NCI-H187 (cell line): Measurements from ENCODE around the gene MINDY2.
"Not testable (repeated sequence)": the region's sequence is repeated elsewhere in the genome, so short reads cannot be mapped to it uniquely, and the experiment has no call there.

ENCODE experiments used
- DNase-seq, 2 experiments: peaks; one replicate each; lab custom pipeline; 2025; lab: John Stamatoyannopoulos, UW

MINDY2 gene

DNA sequence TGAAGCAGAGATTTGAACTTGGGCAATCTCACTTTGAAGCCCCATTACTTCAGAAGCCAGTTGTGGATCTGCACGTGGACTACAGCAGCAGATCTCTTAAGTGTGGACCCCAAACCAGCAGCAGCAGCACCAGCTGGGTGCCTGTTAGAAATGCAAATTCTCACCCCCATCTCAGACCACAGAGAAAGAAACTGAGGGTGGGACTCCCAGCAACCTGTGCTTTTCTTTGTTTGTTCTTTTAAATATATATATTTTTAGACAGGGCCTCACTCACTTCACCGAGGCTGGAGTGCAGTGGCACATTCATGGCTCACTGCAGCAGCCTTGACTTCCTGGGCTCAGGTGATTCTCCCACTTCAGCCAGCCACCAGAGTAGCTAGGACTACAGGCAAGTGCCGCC is 109.2 kb downstream of the MINDY2 start:
- DNase-seq: no peak

- DNase-seq: no peak
Observed at GRCh38 chr15:58882243-58882642, 111.1 kb downstream of the MINDY2 start.

DNA sequence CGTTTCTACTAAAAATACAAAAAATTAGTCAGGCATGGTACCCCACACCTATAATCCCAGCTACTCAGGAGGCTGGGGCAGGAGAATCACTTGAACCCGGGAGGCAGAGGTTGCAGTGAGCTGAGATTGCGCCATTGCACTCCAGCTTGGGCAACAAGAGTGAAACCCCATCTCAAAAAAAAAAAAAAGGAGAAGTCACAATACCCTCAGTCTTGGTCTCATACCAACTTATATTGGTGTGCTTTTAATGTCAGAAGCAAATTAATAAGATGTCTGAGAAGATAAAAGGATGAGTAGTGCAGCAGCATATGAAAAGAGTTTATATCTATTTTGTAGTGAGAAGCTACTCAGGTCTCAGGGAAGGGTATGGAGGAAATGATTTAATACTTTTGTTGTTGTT is 112.8 kb downstream of the MINDY2 start:
- DNase-seq: not testable (repeated sequence)

- DNase-seq: no peak
Observed at GRCh38 chr15:58886921-58887320, 115.8 kb downstream of the MINDY2 start.

DNA sequence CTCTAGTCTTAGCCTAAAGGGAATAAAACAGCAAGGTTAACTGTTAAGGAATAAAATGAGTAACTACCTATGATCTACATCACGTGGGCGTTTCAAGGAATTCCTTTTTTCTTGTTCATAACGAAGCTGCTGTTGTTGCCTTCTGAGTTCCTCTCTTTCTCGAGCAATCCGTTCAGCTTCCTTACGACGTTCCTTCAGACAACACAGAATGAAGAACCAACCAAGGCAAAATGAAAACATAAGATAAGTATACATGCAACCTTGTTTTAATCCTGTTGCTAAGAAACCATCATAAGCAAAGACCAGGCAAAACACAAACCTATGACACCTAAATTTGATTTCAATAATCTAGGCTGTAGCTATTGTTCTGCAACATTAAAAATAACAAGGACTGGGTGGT is 118.3 kb downstream of the MINDY2 start:
- DNase-seq: no peak

DNA sequence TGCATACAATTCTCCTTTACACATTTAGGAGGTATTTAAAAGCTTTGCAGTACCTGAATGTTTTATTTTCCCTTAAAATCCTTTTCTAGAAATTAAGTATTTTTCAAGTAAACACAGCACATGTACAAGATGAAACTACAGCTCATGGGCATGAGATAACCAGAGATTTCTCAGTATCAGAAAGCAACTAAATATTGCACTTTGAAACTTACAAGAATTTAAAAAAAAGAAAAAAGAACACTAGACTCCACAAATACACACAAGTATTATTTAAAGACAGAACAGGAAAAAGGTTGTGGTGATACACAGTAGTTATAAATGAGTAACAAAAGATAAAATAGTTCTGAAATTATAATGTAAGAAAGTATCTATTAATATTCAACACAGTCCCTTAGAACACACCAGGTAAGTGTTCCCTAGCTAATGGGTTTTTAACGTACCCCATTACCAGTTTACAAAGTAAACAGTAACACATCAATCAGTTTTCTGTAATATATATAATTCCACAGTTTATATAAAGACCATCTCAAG is 127.1 kb downstream of the MINDY2 start:
- no peak for DNase-seq

DNA sequence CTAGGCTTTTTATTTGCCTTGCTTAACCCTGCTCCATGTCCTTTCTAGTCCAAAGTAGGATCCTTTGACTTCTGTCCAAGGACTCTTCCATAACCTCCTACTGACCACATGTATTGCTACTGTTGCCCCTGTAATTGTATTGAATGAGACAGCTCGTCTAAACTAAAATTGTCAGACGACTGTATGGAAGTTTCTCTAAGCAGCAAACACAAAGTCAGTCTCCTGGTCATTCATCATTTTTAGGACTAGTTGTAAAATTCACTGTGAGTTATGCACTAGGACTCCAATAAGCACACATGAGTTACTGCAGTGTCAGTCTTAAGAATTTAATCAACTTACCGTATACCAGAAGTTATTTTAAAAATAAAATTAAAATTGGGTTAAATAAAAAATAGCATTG is 129.5 kb downstream of the MINDY2 start:
- no peak for DNase-seq

- DNase-seq: no peak
Observed at GRCh38 chr15:58908550-58909309, 137.6 kb downstream of the MINDY2 start.

- DNase-seq: no peak
Observed at GRCh38 chr15:58909616-58910015, 138.5 kb downstream of the MINDY2 start.

- no peak for DNase-seq
Observed at GRCh38 chr15:58910456-58910855, 139.4 kb downstream of the MINDY2 start.
